Dedifferentiated amniotic fluid mesenchymal stem cell (primary cell): Measurements from ENCODE around the gene TNNT3.

ENCODE experiments used
- DNase-seq: peaks from one replicate; pipeline ENCODE4 v3.0.0-alpha.2; 2016; ENCODE audit errors: extremely low spot score

TNNT3 gene

GRCh38 chr11:1958367-1958766 lies 38.9 kb downstream of the TNNT3 start:
- no peak for DNase-seq

GRCh38 chr11:1959786-1960185 lies 40.3 kb downstream of the TNNT3 start:
- DNase-seq = no peak

GRCh38 chr11:1963864-1964263 lies 44.4 kb downstream of the TNNT3 start:
- DNase-seq = no peak

- no peak for DNase-seq
Measured at GRCh38 chr11:1964348-1964747, 44.8 kb downstream of the TNNT3 start.

GRCh38 chr11:1964955-1965354 lies 45.5 kb downstream of the TNNT3 start:
- no peak for DNase-seq

GRCh38 chr11:1966531-1966930 lies 47.0 kb downstream of the TNNT3 start:
- DNase-seq = no peak

GRCh38 chr11:1967641-1968225 lies 48.2 kb downstream of the TNNT3 start:
- DNase-seq = no peak

GRCh38 chr11:1968454-1969002 lies 49.0 kb downstream of the TNNT3 start:
- no peak for DNase-seq

GRCh38 chr11:1969035-1969434 lies 49.5 kb downstream of the TNNT3 start:
- DNase-seq = no peak

GRCh38 chr11:1969776-1970175 lies 50.3 kb downstream of the TNNT3 start:
- no peak for DNase-seq

- no peak for DNase-seq
Measured at GRCh38 chr11:1970956-1971355, 51.5 kb downstream of the TNNT3 start.

- DNase-seq = no peak
Measured at GRCh38 chr11:1975185-1975584, 55.7 kb downstream of the TNNT3 start.

GRCh38 chr11:1978720-1979473 lies 59.4 kb downstream of the TNNT3 start:
- DNase-seq = no peak

GRCh38 chr11:1979607-1980006 lies 60.1 kb downstream of the TNNT3 start:
- DNase-seq = no peak

- no peak for DNase-seq
Measured at GRCh38 chr11:1982873-1983600, 63.5 kb downstream of the TNNT3 start.

- no peak for DNase-seq
Measured at GRCh38 chr11:1983601-1983961, 64.1 kb downstream of the TNNT3 start.

GRCh38 chr11:1987024-1987423 lies 67.5 kb downstream of the TNNT3 start:
- DNase-seq = no peak

GRCh38 chr11:1988174-1988573 lies 68.7 kb downstream of the TNNT3 start:
- no peak for DNase-seq
